ENCODE data around the gene DVL1. TPM values are rescaled to one million over a fixed set of nuclear protein-coding genes. Genes with fewer than 3 reads are reported as not detected.
A peak's percentile ranks its signal among the peaks of the same experiment; 100 is the strongest.

DVL1 gene
- total and polyA plus RNA-seq, 9 of the 15 experiments (the other 6 are each of a cell fraction or from before 2014, with no cell fraction given), result 0.62 to 135 (median 24.3) TPM

GRCh38 chr1:1318131-1318652 is 31.0 kb downstream of the DVL1 start (continued):
- TF ChIP-seq ATF3 (IDR thresholded peaks at IDR 0.05) (peak; percentile 94), ATF3 (CRISPR knock-in tag; conservative IDR thresholded peaks at IDR 0.05) (no peak), ZNF124 (CRISPR knock-in tag; IDR thresholded peaks at IDR 0.05) (no peak), DNMT1 (IDR thresholded peaks at IDR 0.05) (no peak), CAMTA2 (CRISPR knock-in tag; conservative IDR thresholded peaks at IDR 0.05) (no peak), CHAMP1 (IDR thresholded peaks at IDR 0.05) (no peak), GMEB1 (CRISPR knock-in tag; IDR thresholded peaks at IDR 0.05) (no peak), ZEB2 (IDR thresholded peaks at IDR 0.05) (0 out of 2 replicates have a peak, but pooled peaks have one; percentile 35), TCF7L2 (IDR thresholded peaks at IDR 0.05; ENCODE audit: low read depth, low read length) (no peak), ZNF512 (tag; IDR thresholded peaks at IDR 0.05) (no peak)
